GM23338 (cell line): ENCODE data around the gene DAPK2. TPM values are rescaled to one million over a fixed set of nuclear protein-coding genes. Genes with fewer than 3 reads are reported as not detected.

Experiments
- ATAC-seq: fragments of 200-7000 bp; cut with Tn5 transposase; 3 replicates; pipeline ENCODE4 v1.9.1; 2020
- DNase-seq: peaks from one replicate; pipeline ENCODE4 v3.0.0-alpha.2; 2015; ENCODE audit warnings: low spot score
- H2AFZ ChIP-seq: fragments of 200-600 bp; sonication (generic); 2 replicates; pipeline ENCODE4 v1.8.0; 2016; ENCODE audit warnings: antibody characterized with exemption, mild to moderate bottlenecking, moderate library complexity
- H3F3A ChIP-seq: fragments of 200-600 bp; sonication (generic); replicated peaks from 2 replicates; pipeline ENCODE4 v1.8.0; 2017; ENCODE audit warnings: antibody characterized with exemption, mixed run types, low read depth
- H3K27ac ChIP-seq: fragments of 200-600 bp; sonication (generic); 2 replicates; pipeline ENCODE4 v1.6.1; 2016; ENCODE audit warnings: low read depth
- H3K27me3 ChIP-seq: fragments of 200-600 bp; sonication (generic); 2 replicates; pipeline ENCODE4 v1.8.0; 2016; ENCODE audit warnings: mild to moderate bottlenecking, mixed run types, moderate library complexity; ENCODE audit not compliant: insufficient read depth
- H3K36me3 ChIP-seq: fragments of 200-600 bp; sonication (generic); 2 replicates; pipeline ENCODE4 v1.8.0; 2016; ENCODE audit warnings: mild to moderate bottlenecking; ENCODE audit not compliant: insufficient read depth
- H3K4me1 ChIP-seq: fragments of 200-600 bp; sonication (generic); 2 replicates; pipeline ENCODE4 v1.8.0; 2016; ENCODE audit warnings: mild to moderate bottlenecking, moderate library complexity; ENCODE audit not compliant: insufficient read depth
- H3K4me2 ChIP-seq: fragments of 200-600 bp; sonication (generic); 2 replicates; pipeline ENCODE4 v1.7.1; 2017; ENCODE audit warnings: mixed run types
- H3K4me3 ChIP-seq: fragments of 200-600 bp; sonication (generic); 2 replicates; pipeline ENCODE4 v1.6.1; 2016; ENCODE audit warnings: mixed run types
- H3K79me2 ChIP-seq: fragments of 200-600 bp; sonication (generic); replicated peaks from 2 replicates; pipeline ENCODE4 v1.8.0; 2017; ENCODE audit warnings: mild to moderate bottlenecking; ENCODE audit not compliant: insufficient read depth
- H3K9me2 ChIP-seq: fragments of 200-600 bp; sonication (generic); 2 replicates; pipeline ENCODE4 v1.8.0; 2017; ENCODE audit not compliant: insufficient read depth
- H4K20me1 ChIP-seq: fragments of 200-600 bp; sonication (generic); replicated peaks from 2 replicates; pipeline ENCODE4 v1.8.0; 2017; ENCODE audit warnings: mild to moderate bottlenecking; ENCODE audit not compliant: insufficient read depth
- H3K27ac Mint-ChIP-seq: 2 replicates; pipeline ENCODE4 v1.8.0; 2020; ENCODE audit warnings: inconsistent platforms, mild to moderate bottlenecking, moderate library complexity, mixed read lengths
- H3K27me3 Mint-ChIP-seq: 3 replicates; pipeline ENCODE4 v1.8.0; 2022; ENCODE audit warnings: low read depth, mild to moderate bottlenecking, moderate library complexity, mixed read lengths, inconsistent platforms; ENCODE audit not compliant: insufficient read depth, poor library complexity
- H3K36me3 Mint-ChIP-seq: 3 replicates; pipeline ENCODE4 v1.8.0; 2021; ENCODE audit warnings: low read depth, mild to moderate bottlenecking, inconsistent platforms, moderate library complexity, mixed read lengths
- H3K4me1 Mint-ChIP-seq: 3 replicates; pipeline ENCODE4 v1.8.0; 2020; ENCODE audit warnings: mild to moderate bottlenecking, inconsistent platforms, mixed read lengths
- H3K4me3 Mint-ChIP-seq: 3 replicates; pipeline ENCODE4 v1.8.0; 2021; ENCODE audit warnings: moderate library complexity, mild to moderate bottlenecking, inconsistent platforms, mixed read lengths
- H3K9me3 Mint-ChIP-seq: 3 replicates; pipeline ENCODE4 v1.8.0; 2020; ENCODE audit warnings: moderate library complexity, mild to moderate bottlenecking, inconsistent platforms, mixed read lengths
- CREB1 ChIP-seq: fragments of 250-450 bp; sonication (Bioruptor Pico); IDR thresholded peaks from 2 replicates; pipeline ENCODE4 v1.5.0; 2020; ENCODE audit warnings: low read depth, mild to moderate bottlenecking, moderate library complexity
- EZH2phosphoT487 ChIP-seq: fragments of 200-600 bp; sonication (generic); IDR thresholded peaks from one replicate; pipeline ENCODE4 v1.8.1; 2018; ENCODE audit warnings: antibody characterized with exemption; ENCODE audit not compliant: unreplicated experiment
- JUNB ChIP-seq: IDR thresholded peaks from one replicate; pipeline ENCODE4 v1.6.1; 2016; ENCODE audit warnings: antibody characterized with exemption; ENCODE audit not compliant: unreplicated experiment
- NANOG ChIP-seq: IDR thresholded peaks from 2 replicates; pipeline ENCODE4 v1.6.1; 2016; ENCODE audit warnings: antibody characterized with exemption, borderline replicate concordance
- POLR2AphosphoS5 ChIP-seq: IDR thresholded peaks from 2 replicates; pipeline ENCODE4 v1.6.1; 2016; ENCODE audit warnings: antibody characterized with exemption, low read depth
- ZNF114 ChIP-seq: fragments of 250-450 bp; sonication (Bioruptor Pico); IDR thresholded peaks from 2 replicates; pipeline ENCODE4 v1.5.0; 2020; ENCODE audit warnings: mild to moderate bottlenecking, moderate library complexity
- ZNF331 ChIP-seq: fragments of 250-450 bp; sonication (Bioruptor Pico); IDR thresholded peaks from 2 replicates; pipeline ENCODE4 v1.5.0; 2020; ENCODE audit warnings: low read depth, mild to moderate bottlenecking, moderate library complexity
- polyA plus RNA-seq: library from polyadenylated mRNA; unstranded; fragments of >200 nt; fragmentation: Nextera tagmentation; extraction: Ambion mirVana; gene quantifications from 2 replicates; pipeline ENCODE4 v1.2.1, GENCODE V29; 2016
- total RNA-seq: library from RNA; depleted of rRNA; stranded (reverse); fragments of >200 nt; shearing (Covaris generic); gene quantifications from 2 replicates; pipeline ENCODE4 v1.2.3, GENCODE V29; 2014
- TF ChIP-seq, protein P1 (sequence below): IDR thresholded peaks from one replicate; pipeline ENCODE4 v1.6.1; 2018; ENCODE audit warnings: antibody characterized with exemption; ENCODE audit not compliant: unreplicated experiment
- TF ChIP-seq, protein P2 (sequence below), 2 experiments: fragments of 200-600 bp in 1 of 2; sonication (generic) in 1 of 2; conservative IDR thresholded peaks; 2 replicates each; pipeline versions ENCODE4 v1.5.1 to v1.6.1; 2016 to 2017; ENCODE audit warnings: antibody characterized with exemption in 2 of 2, low read depth in 2 of 2, mild to moderate bottlenecking in 2 of 2, moderate library complexity in 1 of 2
- TF ChIP-seq, protein P3 (sequence below): IDR thresholded peaks from 2 replicates; pipeline ENCODE4 v1.6.1; 2016; ENCODE audit warnings: antibody characterized with exemption

DAPK2 gene
- total and polyA plus RNA-seq, 2 experiments from 2014 or later, result 1.6 to 3.1 TPM

DNA sequence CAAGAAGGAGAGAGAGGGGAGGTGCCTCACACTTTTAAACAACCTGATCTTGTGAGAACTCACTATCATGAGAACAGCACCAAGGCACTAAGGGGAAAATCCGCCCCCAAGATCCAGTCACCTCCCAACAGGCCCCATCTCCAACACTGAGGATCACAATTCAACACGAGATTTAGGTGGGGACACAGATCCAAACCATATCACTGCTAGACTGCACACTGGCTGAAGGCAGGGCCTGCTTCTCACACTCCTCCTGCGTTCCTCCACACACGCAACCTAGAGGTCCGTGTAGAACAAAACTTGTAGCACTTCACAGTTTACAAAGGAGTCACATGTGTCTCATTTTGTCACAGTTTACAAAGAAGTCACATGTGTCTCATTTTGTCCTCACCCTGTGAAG lies 97.8 kb downstream of the DAPK2 start:
- Histone ChIP-seq H2AFZ (no peak overlapping the region), H3K4me1 (no peaks in the 10 kb centered on the region; the same call in 1 of the 2 replicates), H3K36me3 (no peaks in the 10 kb centered on the region), H3K27ac (no peak overlapping the region), H3K9me2 (no peaks in the 10 kb centered on the region), H3K4me3 (no peak overlapping the region), H4K20me1 (no peaks in the 10 kb centered on the region), H3K27me3 (no peaks in the 10 kb centered on the region), H3K79me2 (no peaks in the 10 kb centered on the region), H3F3A (no peaks in the 10 kb centered on the region), H3K4me2 (no peak overlapping the region)
- no peak for TF ChIP-seq POLR2AphosphoS5
- no peak for TF ChIP-seq EZH2phosphoT487
- TF ChIP-seq, protein P1, sequence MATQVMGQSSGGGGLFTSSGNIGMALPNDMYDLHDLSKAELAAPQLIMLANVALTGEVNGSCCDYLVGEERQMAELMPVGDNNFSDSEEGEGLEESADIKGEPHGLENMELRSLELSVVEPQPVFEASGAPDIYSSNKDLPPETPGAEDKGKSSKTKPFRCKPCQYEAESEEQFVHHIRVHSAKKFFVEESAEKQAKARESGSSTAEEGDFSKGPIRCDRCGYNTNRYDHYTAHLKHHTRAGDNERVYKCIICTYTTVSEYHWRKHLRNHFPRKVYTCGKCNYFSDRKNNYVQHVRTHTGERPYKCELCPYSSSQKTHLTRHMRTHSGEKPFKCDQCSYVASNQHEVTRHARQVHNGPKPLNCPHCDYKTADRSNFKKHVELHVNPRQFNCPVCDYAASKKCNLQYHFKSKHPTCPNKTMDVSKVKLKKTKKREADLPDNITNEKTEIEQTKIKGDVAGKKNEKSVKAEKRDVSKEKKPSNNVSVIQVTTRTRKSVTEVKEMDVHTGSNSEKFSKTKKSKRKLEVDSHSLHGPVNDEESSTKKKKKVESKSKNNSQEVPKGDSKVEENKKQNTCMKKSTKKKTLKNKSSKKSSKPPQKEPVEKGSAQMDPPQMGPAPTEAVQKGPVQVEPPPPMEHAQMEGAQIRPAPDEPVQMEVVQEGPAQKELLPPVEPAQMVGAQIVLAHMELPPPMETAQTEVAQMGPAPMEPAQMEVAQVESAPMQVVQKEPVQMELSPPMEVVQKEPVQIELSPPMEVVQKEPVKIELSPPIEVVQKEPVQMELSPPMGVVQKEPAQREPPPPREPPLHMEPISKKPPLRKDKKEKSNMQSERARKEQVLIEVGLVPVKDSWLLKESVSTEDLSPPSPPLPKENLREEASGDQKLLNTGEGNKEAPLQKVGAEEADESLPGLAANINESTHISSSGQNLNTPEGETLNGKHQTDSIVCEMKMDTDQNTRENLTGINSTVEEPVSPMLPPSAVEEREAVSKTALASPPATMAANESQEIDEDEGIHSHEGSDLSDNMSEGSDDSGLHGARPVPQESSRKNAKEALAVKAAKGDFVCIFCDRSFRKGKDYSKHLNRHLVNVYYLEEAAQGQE, result no peak
- TF ChIP-seq ZNF331 (CRISPR knock-in tag), result no peak
- no peak for TF ChIP-seq NANOG
- TF ChIP-seq CREB1 (CRISPR knock-in tag), result no peak
- TF ChIP-seq ZNF114 (CRISPR knock-in tag), result no peak
- TF ChIP-seq JUNB, result no peak
- TF ChIP-seq, protein P2, sequence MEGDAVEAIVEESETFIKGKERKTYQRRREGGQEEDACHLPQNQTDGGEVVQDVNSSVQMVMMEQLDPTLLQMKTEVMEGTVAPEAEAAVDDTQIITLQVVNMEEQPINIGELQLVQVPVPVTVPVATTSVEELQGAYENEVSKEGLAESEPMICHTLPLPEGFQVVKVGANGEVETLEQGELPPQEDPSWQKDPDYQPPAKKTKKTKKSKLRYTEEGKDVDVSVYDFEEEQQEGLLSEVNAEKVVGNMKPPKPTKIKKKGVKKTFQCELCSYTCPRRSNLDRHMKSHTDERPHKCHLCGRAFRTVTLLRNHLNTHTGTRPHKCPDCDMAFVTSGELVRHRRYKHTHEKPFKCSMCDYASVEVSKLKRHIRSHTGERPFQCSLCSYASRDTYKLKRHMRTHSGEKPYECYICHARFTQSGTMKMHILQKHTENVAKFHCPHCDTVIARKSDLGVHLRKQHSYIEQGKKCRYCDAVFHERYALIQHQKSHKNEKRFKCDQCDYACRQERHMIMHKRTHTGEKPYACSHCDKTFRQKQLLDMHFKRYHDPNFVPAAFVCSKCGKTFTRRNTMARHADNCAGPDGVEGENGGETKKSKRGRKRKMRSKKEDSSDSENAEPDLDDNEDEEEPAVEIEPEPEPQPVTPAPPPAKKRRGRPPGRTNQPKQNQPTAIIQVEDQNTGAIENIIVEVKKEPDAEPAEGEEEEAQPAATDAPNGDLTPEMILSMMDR (conservative IDR thresholded peaks at IDR 0.05; ENCODE audit: low read depth in 2 of 2), result no peak
- TF ChIP-seq, protein P3, sequence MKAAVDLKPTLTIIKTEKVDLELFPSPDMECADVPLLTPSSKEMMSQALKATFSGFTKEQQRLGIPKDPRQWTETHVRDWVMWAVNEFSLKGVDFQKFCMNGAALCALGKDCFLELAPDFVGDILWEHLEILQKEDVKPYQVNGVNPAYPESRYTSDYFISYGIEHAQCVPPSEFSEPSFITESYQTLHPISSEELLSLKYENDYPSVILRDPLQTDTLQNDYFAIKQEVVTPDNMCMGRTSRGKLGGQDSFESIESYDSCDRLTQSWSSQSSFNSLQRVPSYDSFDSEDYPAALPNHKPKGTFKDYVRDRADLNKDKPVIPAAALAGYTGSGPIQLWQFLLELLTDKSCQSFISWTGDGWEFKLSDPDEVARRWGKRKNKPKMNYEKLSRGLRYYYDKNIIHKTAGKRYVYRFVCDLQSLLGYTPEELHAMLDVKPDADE, result no peak
- H3K4me3 Mint-ChIP-seq, result no peak overlapping the region
- H3K27ac Mint-ChIP-seq, result no peak overlapping the region
- DNase-seq, result no peak
- H3K4me1 Mint-ChIP-seq, result peaks cover 7% of the 10 kb centered on the region
- no peak for ATAC-seq
- H3K27me3 Mint-ChIP-seq, result no peaks in the 10 kb centered on the region
- no peaks in the 10 kb centered on the region for H3K36me3 Mint-ChIP-seq
- H3K9me3 Mint-ChIP-seq, result peaks cover 3% of the 10 kb centered on the region; the same call in 2 of the 3 replicates
